Stomach (tissue), 4 donors: ENCODE data around the gene NPAS1.

Experiments used
- POLR2A ChIP-seq, 4 donors: fragments of 450-650 bp; IDR thresholded peaks; one replicate each; pipeline ENCODE4 v1.6.1; 2016; ENCODE audit warnings: antibody characterized with exemption in 4 of 4, control low read depth in 2 of 4, mild to moderate bottlenecking in 1 of 4, moderate library complexity in 1 of 4
- POLR2AphosphoS5 ChIP-seq, 3 donors: sonication (generic); formaldehyde crosslinking; IDR thresholded peaks; one replicate each; pipeline ENCODE4 v1.6.1; 2016; ENCODE audit warnings: antibody characterized with exemption in 3 of 3
- TF ChIP-seq, protein P1 (sequence below), 7 experiments: fragments of 450-650 bp in 4 of 7; fragments of 200-600 bp in 3 of 7; sonication (generic) in 3 of 7; IDR thresholded peaks; one replicate each; pipeline ENCODE4 v1.5.1; 2016 to 2019; ENCODE audit warnings: antibody characterized with exemption in 7 of 7, control low read depth in 2 of 7, mild to moderate bottlenecking in 1 of 7

GRCh38 chr19:47026156-47026555, 6.5 kb downstream of the NPAS1 start:
- TF ChIP-seq POLR2A (IDR thresholded peaks at IDR 0.05): no peak
- TF ChIP-seq, protein P1, sequence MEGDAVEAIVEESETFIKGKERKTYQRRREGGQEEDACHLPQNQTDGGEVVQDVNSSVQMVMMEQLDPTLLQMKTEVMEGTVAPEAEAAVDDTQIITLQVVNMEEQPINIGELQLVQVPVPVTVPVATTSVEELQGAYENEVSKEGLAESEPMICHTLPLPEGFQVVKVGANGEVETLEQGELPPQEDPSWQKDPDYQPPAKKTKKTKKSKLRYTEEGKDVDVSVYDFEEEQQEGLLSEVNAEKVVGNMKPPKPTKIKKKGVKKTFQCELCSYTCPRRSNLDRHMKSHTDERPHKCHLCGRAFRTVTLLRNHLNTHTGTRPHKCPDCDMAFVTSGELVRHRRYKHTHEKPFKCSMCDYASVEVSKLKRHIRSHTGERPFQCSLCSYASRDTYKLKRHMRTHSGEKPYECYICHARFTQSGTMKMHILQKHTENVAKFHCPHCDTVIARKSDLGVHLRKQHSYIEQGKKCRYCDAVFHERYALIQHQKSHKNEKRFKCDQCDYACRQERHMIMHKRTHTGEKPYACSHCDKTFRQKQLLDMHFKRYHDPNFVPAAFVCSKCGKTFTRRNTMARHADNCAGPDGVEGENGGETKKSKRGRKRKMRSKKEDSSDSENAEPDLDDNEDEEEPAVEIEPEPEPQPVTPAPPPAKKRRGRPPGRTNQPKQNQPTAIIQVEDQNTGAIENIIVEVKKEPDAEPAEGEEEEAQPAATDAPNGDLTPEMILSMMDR (IDR thresholded peaks at IDR 0.05): no peak
- no peak for TF ChIP-seq POLR2AphosphoS5 (IDR thresholded peaks at IDR 0.05)
